ENCODE results near the gene STEAP1.
"Not testable (repeated sequence)": the region's sequence is repeated elsewhere in the genome, so short reads cannot be mapped to it uniquely, and the experiment has no call there.

The STEAP1 gene

GRCh38 chr7:90175667-90176066 is 21.4 kb downstream of the STEAP1 start:
- DNase-seq: no peak

- no peak for DNase-seq
Measured at GRCh38 chr7:90176195-90176594, 21.9 kb downstream of the STEAP1 start.

GRCh38 chr7:90178166-90178565 is 23.9 kb downstream of the STEAP1 start:
- no peak for DNase-seq

GRCh38 chr7:90178679-90179278 is 24.5 kb downstream of the STEAP1 start:
- DNase-seq: peak; percentile 88

- peak; percentile 46 for DNase-seq
Measured at GRCh38 chr7:90180011-90180585, 25.8 kb downstream of the STEAP1 start.

- no peak for DNase-seq
Measured at GRCh38 chr7:90180649-90181048, 26.4 kb downstream of the STEAP1 start.

- no peak for DNase-seq
Measured at GRCh38 chr7:90181485-90181884, 27.2 kb downstream of the STEAP1 start.

GRCh38 chr7:90186290-90186689 is 32.0 kb downstream of the STEAP1 start:
- not testable (repeated sequence) for DNase-seq

GRCh38 chr7:90187507-90188050 is 33.3 kb downstream of the STEAP1 start:
- no peak for DNase-seq

- peak; percentile 0 for DNase-seq
Measured at GRCh38 chr7:90188281-90188680, 34.0 kb downstream of the STEAP1 start.

GRCh38 chr7:90190995-90191394 is 36.7 kb downstream of the STEAP1 start:
- DNase-seq: no peak

- DNase-seq: no peak
Measured at GRCh38 chr7:90191648-90192047, 37.4 kb downstream of the STEAP1 start.

- no peak for DNase-seq
Measured at GRCh38 chr7:90192876-90193750, 38.8 kb downstream of the STEAP1 start.

- no peak for DNase-seq
Measured at GRCh38 chr7:90194911-90195809, 40.9 kb downstream of the STEAP1 start.

- DNase-seq: no peak
Measured at GRCh38 chr7:90201500-90202195, 47.4 kb downstream of the STEAP1 start.

- DNase-seq: no peak
Measured at GRCh38 chr7:90207956-90208355, 53.7 kb downstream of the STEAP1 start.

- no peak for DNase-seq
Measured at GRCh38 chr7:90209776-90210175, 55.5 kb downstream of the STEAP1 start.

- no peak for DNase-seq
Measured at GRCh38 chr7:90210475-90210874, 56.2 kb downstream of the STEAP1 start.

- DNase-seq: no peak
Measured at GRCh38 chr7:90210981-90211380, 56.7 kb downstream of the STEAP1 start.

- DNase-seq: peak; percentile 86
Measured at GRCh38 chr7:90211391-90212148, 57.3 kb downstream of the STEAP1 start, which contains the start of gene STEAP2. Gene STEAP2 (plus strand): TSS chr7:90211740. CDS start chr7:90225083, 13,343 bp downstream.

GRCh38 chr7:90212149-90212495 is 57.9 kb downstream of the STEAP1 start:
- DNase-seq: no peak
